HG03520 (cell line): Measurements from ENCODE around the gene LSMEM2.
"Not testable (repeated sequence)": the region's sequence is repeated elsewhere in the genome, so short reads cannot be mapped to it uniquely, and the experiment has no call there.

ENCODE experiments used
- ATAC-seq: cut with Tn5 transposase; IDR thresholded peaks from one replicate; pipeline ENCODE4 v1.9.1; 2021; ENCODE audit warnings: mild to moderate bottlenecking, moderate library complexity; ENCODE audit not compliant: unreplicated experiment

The LSMEM2 gene

GRCh38 chr3:50278880-50279224 is at the start of gene LSMEM2:
Gene LSMEM2 (plus strand): TSS chr3:50279087. CDS start chr3:50279114, 27 bp downstream.
- ATAC-seq, result no peak

- no peak for ATAC-seq
These were observed 49.4 kb upstream of the LSMEM2 start for GRCh38 chr3:50229490-50229889.

- ATAC-seq, result no peak
These were observed 48.6 kb upstream of the LSMEM2 start for GRCh38 chr3:50230104-50230793.

GRCh38 chr3:50230794-50231125 is 48.1 kb upstream of the LSMEM2 start:
- ATAC-seq, result no peak

- ATAC-seq, result no peak
These were observed 47.3 kb upstream of the LSMEM2 start for GRCh38 chr3:50231581-50231980.

GRCh38 chr3:50232303-50232702 is 46.6 kb upstream of the LSMEM2 start:
- ATAC-seq, result no peak

- no peak for ATAC-seq
These were observed 45.7 kb upstream of the LSMEM2 start for GRCh38 chr3:50233176-50233575.

- ATAC-seq, result peak; percentile 92
These were observed 43.0 kb upstream of the LSMEM2 start, which contains the start of gene GNAI2 for GRCh38 chr3:50235716-50236483. Gene GNAI2 (plus strand): TSS chr3:50236204. CDS start chr3:50236336, 132 bp downstream.

- no peak for ATAC-seq
These were observed 42.3 kb upstream of the LSMEM2 start for GRCh38 chr3:50236484-50237132.

GRCh38 chr3:50237133-50237651 is 41.7 kb upstream of the LSMEM2 start:
- ATAC-seq, result no peak

GRCh38 chr3:50237754-50238548 is 40.9 kb upstream of the LSMEM2 start:
- peak; percentile 21 for ATAC-seq

- ATAC-seq, result no peak
These were observed 40.3 kb upstream of the LSMEM2 start for GRCh38 chr3:50238549-50239026.

GRCh38 chr3:50239649-50240048 is 39.2 kb upstream of the LSMEM2 start:
- ATAC-seq, result no peak

GRCh38 chr3:50241163-50241562 is 37.7 kb upstream of the LSMEM2 start:
- ATAC-seq, result no peak

GRCh38 chr3:50241713-50242380 is 37.0 kb upstream of the LSMEM2 start:
- ATAC-seq, result no peak

GRCh38 chr3:50242381-50242770 is 36.5 kb upstream of the LSMEM2 start:
- ATAC-seq, result no peak

- ATAC-seq, result no peak
These were observed 35.9 kb upstream of the LSMEM2 start for GRCh38 chr3:50242851-50243542.

- ATAC-seq, result no peak
These were observed 35.4 kb upstream of the LSMEM2 start for GRCh38 chr3:50243543-50243895.

- not testable (repeated sequence) for ATAC-seq
These were observed 34.1 kb upstream of the LSMEM2 start for GRCh38 chr3:50244813-50245212.

GRCh38 chr3:50245251-50245745 is 33.6 kb upstream of the LSMEM2 start:
- no peak for ATAC-seq
